SU-DHL-6 (cell line): ENCODE data around the gene UPB1.

ENCODE experiments used
- H2AFZ ChIP-seq: fragments of 200-600 bp; sonication (generic); 2 replicates; pipeline ENCODE4 v1.6.1; 2014; ENCODE audit warnings: low read depth, mild to moderate bottlenecking, moderate library complexity, mixed read lengths, antibody characterized with exemption, low read length; ENCODE audit not compliant: severe bottlenecking
- H3F3A ChIP-seq: fragments of 200-600 bp; shearing (Covaris generic); 2 replicates; pipeline ENCODE4 v1.6.0; 2016; ENCODE audit warnings: antibody characterized with exemption, mild to moderate bottlenecking; ENCODE audit not compliant: insufficient read depth
- H3K27ac ChIP-seq: fragments of 200-600 bp; sonication (generic); 2 replicates; pipeline ENCODE4 v1.5.1; 2016; ENCODE audit warnings: low read depth, mild to moderate bottlenecking, low read length, moderate library complexity, mixed read lengths
- H3K27me3 ChIP-seq: fragments of 200-600 bp; sonication (generic), shearing (Covaris generic); 2 replicates; pipeline ENCODE4 v1.6.0; 2014; ENCODE audit warnings: mild to moderate bottlenecking, low read length
- H3K36me3 ChIP-seq: fragments of 200-600 bp; sonication (generic); 2 replicates; pipeline ENCODE4 v1.6.1; 2014; ENCODE audit warnings: mild to moderate bottlenecking, low read length, mixed read lengths
- H3K4me2 ChIP-seq: fragments of 300-600, 200-600 bp; shearing (Covaris generic), sonication (generic); 2 replicates; pipeline ENCODE4 v1.6.0; 2014; ENCODE audit warnings: low read length, low read depth, mild to moderate bottlenecking; ENCODE audit not compliant: poor library complexity, severe bottlenecking
- H3K4me3 ChIP-seq: fragments of 200-600 bp; sonication (generic); 2 replicates; pipeline ENCODE4 v1.5.1; 2014; ENCODE audit warnings: antibody characterized with exemption, low read length, mild to moderate bottlenecking, mixed read lengths; ENCODE audit not compliant: insufficient read depth, poor library complexity, severe bottlenecking
- H3K79me2 ChIP-seq: fragments of 200-600 bp; sonication (generic); 2 replicates; pipeline ENCODE4 v1.6.1; 2014; ENCODE audit warnings: mild to moderate bottlenecking, low read length, moderate library complexity; ENCODE audit not compliant: insufficient read depth
- H3K9ac ChIP-seq: fragments of 200-600 bp; sonication (generic); 2 replicates; pipeline ENCODE4 v1.7.0; 2014; ENCODE audit warnings: mild to moderate bottlenecking, low read length
- H3K9me2 ChIP-seq: fragments of 200-600 bp; sonication (generic); replicated peaks from 2 replicates; pipeline ENCODE4 v1.6.1; 2014; ENCODE audit warnings: low read length; ENCODE audit not compliant: insufficient read depth
- H3K9me3 ChIP-seq: fragments of 200-600 bp; sonication (generic); 2 replicates; pipeline ENCODE4 v1.6.1; 2014; ENCODE audit warnings: low read length, mixed read lengths; ENCODE audit not compliant: insufficient read depth
- H4K20me1 ChIP-seq: fragments of 200-600 bp; sonication (generic); 2 replicates; pipeline ENCODE4 v1.6.1; 2014; ENCODE audit warnings: low read depth, mild to moderate bottlenecking, antibody characterized with exemption, low read length, moderate library complexity, mixed read lengths
- CTCF ChIP-seq: fragments of 200-600 bp; sonication (generic); IDR thresholded peaks from one replicate; pipeline ENCODE4 v1.5.1; 2017; ENCODE audit warnings: antibody characterized with exemption, mild to moderate bottlenecking, low read length, moderate library complexity; ENCODE audit not compliant: insufficient read depth, poor library complexity, severe bottlenecking
- EZH2phosphoT487 ChIP-seq: fragments of 200-600 bp; sonication (generic), shearing (Covaris generic); conservative IDR thresholded peaks from 2 replicates; pipeline ENCODE4 v1.6.1; 2018; ENCODE audit warnings: mild to moderate bottlenecking, antibody characterized with exemption, low read length, moderate library complexity, mixed read lengths

Gene UPB1

GRCh38 chr22:24502541-24502940 lies 7.4 kb downstream of the UPB1 start:
- no peaks in the 10 kb centered on the region for H3K9me3 ChIP-seq
- H3K9me2 ChIP-seq: no peaks in the 10 kb centered on the region
- no peak overlapping the region for H3K4me3 ChIP-seq
- no peak overlapping the region for H3K27ac ChIP-seq
- H3K9ac ChIP-seq: no peak overlapping the region
- no peaks in the 10 kb centered on the region for H3K79me2 ChIP-seq
- TF ChIP-seq CTCF (no peak), EZH2phosphoT487 (no peak)
- no peak overlapping the region for H2AFZ ChIP-seq
- H3K36me3 ChIP-seq: no peaks in the 10 kb centered on the region
- no peaks in the 10 kb centered on the region for H3F3A ChIP-seq
- no peaks in the 10 kb centered on the region for H3K27me3 ChIP-seq
- no peak overlapping the region for H3K4me2 ChIP-seq
- H4K20me1 ChIP-seq: no peaks in the 10 kb centered on the region

GRCh38 chr22:24503137-24503842 lies 8.2 kb downstream of the UPB1 start:
- H3K4me3 ChIP-seq: no peak overlapping the region

GRCh38 chr22:24503843-24504338 lies 8.8 kb downstream of the UPB1 start:
- Histone ChIP-seq H3K9me2 (no peaks in the 10 kb centered on the region), H3K27me3 (no peaks in the 10 kb centered on the region), H3K9me3 (no peaks in the 10 kb centered on the region), H3K36me3 (no peaks in the 10 kb centered on the region), H3K9ac (no peak overlapping the region), H3K4me3 (no peak overlapping the region), H4K20me1 (no peaks in the 10 kb centered on the region), H3K79me2 (no peaks in the 10 kb centered on the region), H3K27ac (no peak overlapping the region), H2AFZ (no peak overlapping the region), H3F3A (no peaks in the 10 kb centered on the region), H3K4me2 (no peak overlapping the region)
- TF ChIP-seq CTCF (no peak), EZH2phosphoT487 (no peak)

More at GRCh38 chr22:24503137-24503842, 8.2 kb downstream of the UPB1 start:
- H3K27me3 ChIP-seq: no peaks in the 10 kb centered on the region
- H3K79me2 ChIP-seq: no peaks in the 10 kb centered on the region
- no peaks in the 10 kb centered on the region for H4K20me1 ChIP-seq
- no peak overlapping the region for H2AFZ ChIP-seq
- H3F3A ChIP-seq: no peaks in the 10 kb centered on the region
- no peaks in the 10 kb centered on the region for H3K36me3 ChIP-seq
- no peaks in the 10 kb centered on the region for H3K9me2 ChIP-seq
- H3K27ac ChIP-seq: no peak overlapping the region
- no peak overlapping the region for H3K9ac ChIP-seq
- no peak for TF ChIP-seq EZH2phosphoT487
- TF ChIP-seq CTCF: peak; percentile 83
- H3K4me2 ChIP-seq: no peak overlapping the region
- no peaks in the 10 kb centered on the region for H3K9me3 ChIP-seq
